ENCODE results near the gene GRIK1.

DNA sequence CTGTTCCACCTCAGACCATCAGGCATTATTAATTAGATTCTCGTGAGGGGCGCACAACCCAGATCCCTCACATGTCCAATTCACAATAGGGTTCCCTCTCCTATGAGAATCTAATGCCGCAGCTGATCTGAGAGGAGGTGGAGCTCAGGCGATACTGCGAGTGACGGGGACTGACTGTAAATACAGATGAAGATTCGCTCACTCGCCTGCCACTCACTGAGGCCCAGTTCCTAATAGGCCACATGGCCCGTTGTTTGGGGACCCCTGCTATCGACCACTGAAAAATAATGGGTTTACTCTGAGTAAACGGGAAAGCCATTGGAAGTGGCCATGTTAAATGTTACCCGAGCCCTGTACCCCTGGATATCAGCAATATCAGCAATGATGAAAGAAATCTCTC is 65.9 kb downstream of the GRIK1 start:
- TF ChIP-seq POLR2AphosphoS5 (IDR thresholded peaks at IDR 0.05; ENCODE audit: low read depth, low read length) (no peak), TAF1 (IDR thresholded peaks at IDR 0.05; ENCODE audit: borderline replicate concordance, low read depth, low read length) (no peak)
